Caki2 (cell line): ENCODE data around the gene TEPSIN. TPM values are rescaled to one million over a fixed set of nuclear protein-coding genes. Genes with fewer than 3 reads are reported as not detected.

Source experiments
- DNase-seq: peaks from one replicate; pipeline ENCODE4 v3.0.0-alpha.2; 2015; ENCODE audit warnings: low read depth
- in situ Hi-C: cut with HindIII; loops from 2 replicates; pipeline ENCODE4 v1.10.0; 2016; ENCODE audit warnings: low sequenced_read_pairs, low pct_unique_long_range_greater_than_20kb, mixed read lengths
- total RNA-seq: library from RNA; depleted of rRNA; stranded (reverse); fragments of >200 nt; shearing (Covaris generic); gene quantifications from 2 replicates; pipeline ENCODE4 v1.2.3, GENCODE V29; 2014; ENCODE audit warnings: low replicate concordance

Gene TEPSIN
- total RNA-seq, 1 experiment from 2014 or later: 6.8 TPM

DNA sequence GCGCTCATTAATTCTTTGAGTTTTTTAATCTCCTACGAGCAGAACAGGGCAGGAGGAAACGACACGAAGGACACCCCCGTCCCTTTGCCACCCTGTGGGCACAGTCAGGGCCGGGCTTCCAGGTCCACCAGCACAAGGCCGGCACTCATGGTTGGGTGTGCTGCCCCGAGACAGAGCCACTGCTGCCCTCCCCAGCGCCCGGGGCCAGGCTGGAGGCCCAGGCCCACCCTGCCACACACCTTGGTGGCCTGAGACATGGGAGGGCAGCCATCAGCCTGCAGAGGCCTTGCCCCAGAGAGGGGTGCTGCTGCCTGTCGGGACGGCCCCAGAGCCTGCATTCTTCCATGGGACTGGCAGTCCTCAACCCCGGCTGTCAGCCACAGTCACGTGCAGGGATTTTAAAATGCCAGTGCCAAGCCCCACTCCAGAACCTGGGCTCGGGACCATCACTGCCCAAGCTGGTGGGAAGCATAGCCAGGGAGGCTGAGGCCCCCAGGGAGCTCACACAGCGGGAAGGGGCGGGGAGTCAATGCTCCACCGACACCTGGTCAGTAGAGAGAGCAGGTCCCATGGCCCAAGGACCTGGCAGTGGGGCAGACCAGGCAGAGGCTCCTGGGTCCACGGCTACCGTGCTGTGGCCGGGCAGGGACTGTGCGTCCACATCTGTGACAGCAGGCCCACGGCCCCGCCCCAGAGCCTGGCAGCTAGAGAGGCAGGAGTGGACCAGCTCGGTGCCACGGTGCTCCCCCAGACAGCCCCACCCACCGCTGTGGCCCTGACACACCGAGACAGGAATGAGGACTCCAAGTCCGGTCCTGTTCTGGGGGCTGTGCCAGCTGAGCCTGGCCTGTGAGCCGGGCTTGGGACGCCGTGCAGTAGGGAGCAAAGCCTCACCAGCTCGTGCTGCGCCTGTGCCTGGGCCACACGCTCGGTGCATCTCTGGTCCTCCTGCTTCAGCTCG, 43.6 kb downstream of the TEPSIN start:
- in situ Hi-C loops: no loop called here

DNA sequence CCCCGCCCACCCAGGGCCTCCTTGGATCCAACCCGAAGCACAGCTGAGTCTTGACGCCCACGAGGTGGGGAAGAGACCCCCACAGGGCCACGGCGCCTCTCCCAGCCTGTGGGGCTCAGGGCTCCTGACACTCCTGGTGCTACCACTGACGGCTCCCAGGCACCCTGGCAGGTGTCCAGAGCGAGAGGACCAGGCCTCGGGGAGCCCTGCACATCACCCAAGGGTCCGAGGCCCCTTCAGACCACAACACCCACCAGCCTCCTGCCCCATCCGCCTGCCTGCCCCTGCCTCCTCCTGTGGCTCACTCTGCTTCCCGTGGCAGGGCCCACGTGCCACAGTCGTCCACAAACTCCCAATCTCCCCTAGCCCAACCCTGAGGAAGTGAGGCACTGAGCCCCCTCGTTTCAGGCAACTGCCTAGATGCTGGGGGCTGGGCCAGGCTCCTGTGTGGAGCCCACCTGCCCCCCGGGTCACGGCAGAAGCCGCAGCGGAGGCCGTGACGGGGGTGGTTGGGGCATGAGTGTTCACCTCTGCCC, 44.6 kb downstream of the TEPSIN start:
- in situ Hi-C loops: no loop called here

More for the DNA sequence above, 43.6 kb downstream of the TEPSIN start:
- DNase-seq: no peak

DNA sequence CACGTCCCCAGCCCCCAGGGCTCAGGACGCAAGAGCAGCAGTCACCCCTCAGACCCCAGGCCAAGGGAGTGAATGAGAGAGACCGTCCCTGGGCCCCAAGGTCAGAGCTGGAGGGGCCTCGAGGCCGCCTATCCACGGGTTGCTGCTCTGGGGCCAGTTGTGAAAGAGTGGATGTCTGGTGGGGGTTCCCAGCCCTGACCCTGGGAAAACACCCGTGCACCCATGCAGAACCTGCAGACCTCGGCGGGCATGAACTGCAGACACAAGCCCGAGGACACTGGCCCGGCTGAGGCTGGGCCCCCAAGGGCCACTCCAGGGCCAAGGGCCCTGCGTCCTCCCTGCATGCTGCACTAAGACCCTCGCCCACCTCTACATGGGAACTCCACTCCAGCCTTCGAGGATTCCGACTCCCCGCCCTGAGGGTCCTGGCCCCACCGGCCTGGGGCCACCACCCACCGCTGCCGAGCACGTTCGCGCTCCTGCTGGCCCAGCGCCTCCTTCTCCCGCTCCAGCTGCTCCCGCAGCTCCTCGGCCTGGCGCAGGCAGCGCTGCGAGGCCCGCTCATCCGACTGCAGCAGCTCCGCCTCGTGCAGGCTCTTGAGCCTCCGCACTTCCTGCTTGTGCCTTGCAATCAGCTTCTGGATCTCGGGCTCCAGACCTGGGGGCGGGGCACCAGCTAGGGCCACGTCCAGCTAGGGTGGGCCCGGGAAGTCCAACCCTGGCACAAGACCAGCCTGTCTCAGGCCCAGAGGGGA, 45.2 kb downstream of the TEPSIN start:
- no peak for DNase-seq
- in situ Hi-C loops: no loop called here

More for the DNA sequence above, 44.6 kb downstream of the TEPSIN start:
- DNase-seq: no peak

DNA sequence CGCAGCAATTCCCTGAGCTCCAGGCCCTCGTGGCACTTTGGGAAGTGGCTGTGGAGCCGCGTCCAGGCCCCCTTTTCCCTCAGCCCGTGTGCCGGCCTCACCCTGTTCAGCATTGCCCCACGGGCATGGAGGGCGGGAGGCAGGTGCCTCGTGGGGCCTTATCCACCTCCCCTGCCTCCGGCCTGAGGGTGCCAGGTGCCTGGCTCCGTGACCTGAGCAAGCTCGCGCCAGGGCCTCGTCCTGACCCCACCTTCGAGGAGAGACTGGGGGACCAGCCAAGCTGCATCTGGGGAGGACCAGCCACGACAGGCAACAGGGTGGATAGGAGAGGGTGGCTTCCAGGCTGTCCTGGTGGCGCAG, 45.8 kb downstream of the TEPSIN start:
- DNase-seq: no peak
- in situ Hi-C loops: no loop called here

DNA sequence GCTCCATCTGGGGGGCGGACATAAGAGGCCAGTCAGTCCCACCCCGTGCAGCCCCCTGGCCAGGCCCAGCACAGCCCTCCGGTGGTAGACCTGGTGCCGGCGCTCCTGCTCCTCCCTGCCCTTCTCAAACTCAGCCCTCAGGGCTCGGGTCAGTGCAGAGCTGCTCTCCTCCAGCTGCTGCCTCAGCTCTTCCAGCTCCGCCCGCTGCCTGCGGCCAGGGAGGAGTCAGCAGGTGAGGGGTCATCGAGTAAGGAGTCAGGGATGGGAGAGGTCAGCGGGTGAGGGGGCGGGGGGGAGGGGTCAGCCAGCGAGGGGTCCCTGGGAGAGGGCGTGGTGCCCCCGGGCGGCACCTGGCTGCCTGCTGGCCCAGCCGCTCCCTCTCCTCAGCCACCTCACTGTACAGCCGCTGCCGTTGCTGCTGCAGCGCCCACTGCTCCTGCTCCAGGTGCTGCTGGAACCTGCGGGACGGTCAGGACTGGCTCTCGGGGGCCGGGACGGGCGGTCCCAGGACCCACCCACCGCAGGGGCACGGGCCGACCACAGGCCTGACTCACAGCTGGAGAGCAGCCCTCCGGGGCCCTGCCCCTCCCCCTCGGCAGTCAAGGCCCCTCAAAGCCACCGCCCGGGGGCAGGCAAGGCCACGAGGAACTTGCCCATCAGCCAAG, 46.3 kb downstream of the TEPSIN start:
- in situ Hi-C loops: no loop called here
- no peak for DNase-seq

DNA sequence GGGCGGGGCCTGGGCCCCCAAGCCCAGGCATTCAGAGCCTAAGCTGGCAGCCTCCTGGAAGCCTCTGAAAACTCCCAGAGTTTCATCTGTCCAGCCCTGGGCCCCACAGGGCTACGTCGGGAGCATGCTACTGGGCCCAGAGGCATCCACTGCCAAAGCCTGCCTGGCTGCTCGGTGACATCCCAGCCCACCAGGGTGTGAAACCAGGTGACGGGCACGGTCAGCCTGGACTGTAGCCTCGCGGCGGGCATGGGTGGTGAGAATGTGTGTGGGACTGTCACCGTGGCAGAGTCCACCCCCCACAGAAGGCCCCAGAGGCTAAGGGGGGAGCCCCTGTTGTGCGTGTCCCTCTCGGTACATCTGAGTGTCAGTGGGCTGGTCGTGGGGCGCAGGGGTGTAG, 47.2 kb downstream of the TEPSIN start:
- in situ Hi-C loops: no loop called here
- DNase-seq: no peak

DNA sequence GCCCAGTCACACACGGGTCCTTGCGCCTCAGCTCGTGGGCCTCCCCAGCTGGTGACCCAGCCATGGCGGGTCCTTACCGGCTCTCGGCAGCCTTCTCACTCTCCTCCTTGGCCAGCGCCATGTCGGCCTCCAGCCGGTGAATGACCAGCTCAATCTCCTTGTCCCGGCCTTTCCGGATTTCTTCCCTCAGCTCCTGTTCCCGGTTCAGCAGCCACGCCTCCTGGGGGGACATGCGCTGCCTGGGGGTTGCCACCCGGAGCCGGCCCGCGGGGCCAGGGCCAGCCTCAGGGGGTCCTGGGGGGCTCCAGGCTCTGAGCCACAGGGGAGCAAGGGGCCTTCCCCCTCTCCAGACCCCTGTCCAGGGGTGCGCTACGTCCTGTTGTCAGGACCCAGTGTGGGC, 47.7 kb downstream of the TEPSIN start:
- DNase-seq: no peak
- in situ Hi-C loops: no loop called here

DNA sequence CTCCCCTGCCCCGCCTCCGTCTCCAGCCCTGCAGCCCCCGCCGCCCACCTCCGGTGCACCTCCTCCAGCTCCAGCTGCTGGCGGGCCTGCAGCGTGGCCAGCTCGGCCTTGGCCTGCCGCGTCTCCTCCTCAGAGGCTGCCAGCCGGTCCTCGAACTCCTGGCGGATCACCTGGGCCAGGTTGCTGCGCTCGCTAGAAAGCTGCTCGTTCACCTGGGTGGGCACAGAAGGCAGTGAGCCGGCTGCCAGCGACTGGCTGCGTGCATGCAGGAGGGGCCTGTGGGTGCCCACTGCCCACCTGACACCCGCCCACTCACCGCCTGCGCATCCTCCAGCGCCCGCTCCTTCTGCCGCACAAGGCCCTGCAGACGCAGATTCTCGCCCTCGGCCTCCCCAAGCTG, 48.3 kb downstream of the TEPSIN start:
- DNase-seq: no peak
- in situ Hi-C loops: no loop called here

DNA sequence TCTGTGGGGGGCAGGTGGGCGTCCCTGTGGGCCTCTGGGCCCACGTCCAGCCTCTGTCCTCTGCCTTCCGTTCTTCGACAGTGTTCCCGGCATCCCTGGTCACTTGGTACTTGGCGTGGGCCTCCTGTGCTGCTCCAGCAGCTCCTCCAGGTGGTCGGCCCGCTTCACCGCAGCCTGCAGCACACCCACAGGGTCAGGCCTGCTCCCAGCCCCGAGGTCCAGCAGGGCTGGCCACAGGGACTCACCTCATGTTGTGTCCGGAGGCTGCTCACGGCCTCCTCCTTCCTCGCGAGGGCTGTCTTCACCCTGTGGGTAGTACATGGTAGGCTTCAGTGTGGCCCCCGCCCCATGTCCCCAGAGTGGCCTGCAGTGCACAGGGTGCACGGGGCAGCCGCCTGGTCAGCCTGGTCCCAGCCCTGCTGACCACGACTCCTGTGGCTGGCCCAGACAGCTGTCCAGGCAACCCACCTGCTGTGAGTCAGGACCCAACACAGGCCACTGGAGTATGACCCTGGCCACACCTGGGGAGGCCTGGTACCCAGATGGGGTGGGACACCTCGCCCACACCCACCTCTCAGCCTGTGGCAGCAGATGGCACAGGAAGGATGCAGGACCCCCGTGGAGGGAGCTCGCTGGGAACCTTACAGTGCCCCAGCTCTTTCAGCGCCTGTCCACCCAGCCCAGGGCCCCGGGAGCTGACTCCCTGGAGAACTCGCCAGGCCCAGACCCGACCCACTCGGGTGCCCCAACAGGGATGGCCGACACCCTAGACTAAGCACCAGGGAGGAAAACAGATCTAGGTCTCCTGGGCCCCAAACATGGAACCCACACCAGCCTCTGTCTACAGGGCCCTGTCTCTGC, 49.0 kb downstream of the TEPSIN start:
- no peak for DNase-seq
- in situ Hi-C loops: no loop called here

DNA sequence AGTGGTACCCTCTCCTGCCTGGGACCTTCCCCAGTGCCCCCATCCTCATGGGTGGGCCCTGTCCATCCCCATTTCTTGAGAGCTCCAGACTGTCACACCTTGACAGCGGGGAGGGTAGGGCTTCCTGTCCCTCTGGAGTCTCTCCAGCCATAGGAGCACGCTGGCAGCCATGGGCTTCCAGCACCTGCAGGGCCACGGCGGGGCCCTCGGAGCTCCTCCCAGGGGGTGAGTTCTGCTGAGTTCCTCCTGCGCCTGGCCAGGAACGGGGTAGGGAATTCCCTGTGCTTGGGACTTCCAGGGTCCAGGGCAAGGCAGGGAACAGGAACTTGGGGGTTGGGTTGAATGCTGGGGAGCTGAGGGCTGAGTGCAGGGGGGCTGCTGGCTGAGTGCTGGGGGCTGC, 49.8 kb downstream of the TEPSIN start:
- no peak for DNase-seq
- in situ Hi-C loops: no loop called here

DNA sequence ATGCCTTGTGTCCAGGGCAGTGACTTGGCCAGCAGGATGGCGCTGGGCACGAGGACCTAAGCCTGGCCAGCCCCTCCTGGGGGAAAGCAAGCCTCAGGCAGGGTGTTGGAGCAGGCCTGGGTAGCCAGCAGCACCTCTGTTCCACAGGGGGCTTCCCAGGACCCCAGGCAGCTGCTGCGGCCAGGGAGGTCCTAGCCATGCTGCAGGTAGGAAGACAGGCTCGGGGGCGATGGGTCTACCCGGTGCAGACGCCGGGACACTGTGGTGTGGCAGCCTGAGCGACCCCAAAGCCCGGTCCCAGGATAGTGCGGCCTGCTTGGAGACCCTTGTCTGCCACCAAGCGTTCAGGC, 50.4 kb downstream of the TEPSIN start:
- in situ Hi-C loops: no loop called here
- no peak for DNase-seq

DNA sequence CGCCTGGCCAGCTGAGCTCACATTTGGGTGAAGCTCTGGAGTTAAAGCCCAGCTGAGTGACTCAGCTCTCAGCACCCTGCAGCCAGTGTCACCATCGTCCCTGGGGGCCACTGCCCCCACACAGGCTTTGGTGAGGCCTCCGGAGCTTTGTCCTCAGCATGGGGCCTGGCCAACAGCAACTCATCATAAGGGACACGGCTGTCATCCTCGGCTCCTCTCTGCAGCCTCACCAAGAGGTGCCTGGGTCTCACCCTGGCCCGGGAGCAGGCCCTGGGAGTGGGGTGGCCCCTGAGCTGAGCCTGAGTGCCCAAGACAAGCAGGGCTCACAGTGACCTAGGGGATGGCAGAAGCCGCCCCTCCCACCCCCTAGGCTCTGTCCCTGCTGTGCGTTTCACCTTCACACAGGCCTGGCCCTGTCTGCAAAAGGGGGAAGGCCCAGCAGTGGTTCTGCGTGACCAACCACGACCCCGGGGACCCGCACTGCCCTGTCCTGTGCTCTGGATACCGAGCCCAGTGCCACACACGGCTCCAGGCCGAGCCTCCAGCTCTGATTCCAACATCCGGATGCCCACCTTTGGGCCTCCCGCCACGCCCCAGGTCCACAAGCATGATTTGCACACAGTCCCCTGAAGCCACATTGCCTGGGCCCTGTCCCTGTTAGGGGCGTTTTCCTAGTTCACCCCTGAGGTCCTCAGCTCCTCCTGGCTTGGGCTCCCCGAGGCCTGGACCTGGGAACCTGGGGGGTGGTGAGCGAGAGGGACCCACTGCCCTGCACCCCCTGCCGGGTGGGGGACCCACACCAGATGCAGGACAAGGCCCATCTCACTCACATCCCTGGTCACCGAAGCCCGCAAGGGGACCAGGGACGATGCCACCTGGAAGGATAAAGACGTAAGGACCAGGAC, 51.0 kb downstream of the TEPSIN start:
- DNase-seq: no peak
- in situ Hi-C loops: no loop called here

DNA sequence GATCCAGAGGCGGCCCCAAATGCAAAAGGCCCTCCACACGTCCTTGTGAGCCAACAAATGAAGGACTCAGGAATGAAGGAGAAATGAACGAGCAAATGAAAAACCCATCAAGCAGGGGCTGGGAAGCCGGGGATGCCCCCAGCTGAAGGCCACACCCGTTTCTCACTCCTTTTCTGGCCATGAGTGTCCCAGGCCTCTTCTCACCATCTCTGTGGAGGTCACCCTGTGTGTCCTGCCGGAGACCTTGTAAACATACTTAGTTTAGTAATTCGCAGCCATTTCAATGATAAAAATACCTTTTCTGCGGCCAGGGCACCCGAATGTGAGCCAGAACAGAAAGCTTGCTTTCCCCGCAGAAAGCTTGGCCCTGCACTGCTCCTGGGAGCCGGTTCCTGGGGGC, 51.7 kb downstream of the TEPSIN start:
- in situ Hi-C loops: no loop called here
- no peak for DNase-seq

DNA sequence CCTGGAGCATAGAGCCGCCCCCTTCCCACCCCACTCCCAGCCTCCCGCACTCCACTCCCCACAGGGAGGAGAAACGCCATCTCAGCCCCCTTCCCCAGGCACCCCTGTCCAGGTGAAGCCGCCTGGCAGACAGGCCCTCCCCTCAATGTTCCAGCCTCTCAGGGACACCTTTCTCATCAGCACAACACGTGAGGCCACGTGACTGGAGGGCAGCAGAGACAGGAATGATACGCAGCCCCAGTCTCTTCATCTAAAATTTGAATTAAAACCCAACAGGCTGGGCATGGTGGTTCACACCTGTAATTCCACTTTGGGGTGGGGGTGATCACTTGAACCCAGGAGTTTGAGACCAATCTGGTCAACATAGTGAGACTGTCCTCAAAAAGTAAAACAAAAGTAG, 52.7 kb downstream of the TEPSIN start:
- in situ Hi-C loops: no loop called here

DNA sequence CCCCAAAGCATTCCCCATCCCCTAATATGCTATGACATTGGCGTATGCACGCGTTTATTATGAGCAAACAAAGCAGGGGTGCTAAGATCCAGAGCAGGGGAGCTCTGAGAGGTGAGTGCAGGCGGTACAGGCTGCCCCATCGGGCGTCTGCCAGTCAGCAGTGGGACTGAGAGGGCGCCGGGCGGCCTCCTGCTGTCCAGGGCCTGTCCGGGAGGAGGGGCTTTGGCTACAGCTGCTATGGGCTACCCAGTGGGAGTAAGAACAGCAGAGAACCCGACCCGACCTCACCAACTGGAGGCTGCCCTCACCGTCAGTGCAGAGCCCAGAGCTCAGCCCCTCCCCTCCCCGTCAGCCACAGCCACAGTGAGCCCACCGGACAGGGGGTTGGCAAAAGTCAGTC, 54.3 kb downstream of the TEPSIN start:
- DNase-seq: no peak
- in situ Hi-C loops: no loop called here

More for the DNA sequence above, 52.7 kb downstream of the TEPSIN start:
- DNase-seq: no peak

DNA sequence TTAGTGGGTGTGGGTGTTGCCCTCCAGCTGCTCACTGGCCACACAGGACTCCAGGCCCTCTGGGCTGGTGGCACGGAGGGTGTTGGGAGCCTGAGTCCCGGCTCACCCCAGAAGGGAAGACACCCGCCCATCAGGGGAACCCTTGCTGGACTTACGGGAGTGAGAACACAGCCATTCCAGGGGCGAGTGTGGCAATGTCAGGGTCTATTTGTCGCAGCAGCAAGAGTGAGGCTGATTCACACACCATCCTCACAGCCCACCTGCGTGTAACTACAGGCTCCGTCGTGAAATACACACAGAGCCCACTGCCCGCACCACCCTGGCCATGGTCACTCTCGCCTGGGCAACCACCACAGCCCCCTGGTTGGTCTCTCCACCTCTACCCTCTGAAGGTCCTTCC, 55.0 kb downstream of the TEPSIN start:
- DNase-seq: no peak
- in situ Hi-C loops: no loop called here

DNA sequence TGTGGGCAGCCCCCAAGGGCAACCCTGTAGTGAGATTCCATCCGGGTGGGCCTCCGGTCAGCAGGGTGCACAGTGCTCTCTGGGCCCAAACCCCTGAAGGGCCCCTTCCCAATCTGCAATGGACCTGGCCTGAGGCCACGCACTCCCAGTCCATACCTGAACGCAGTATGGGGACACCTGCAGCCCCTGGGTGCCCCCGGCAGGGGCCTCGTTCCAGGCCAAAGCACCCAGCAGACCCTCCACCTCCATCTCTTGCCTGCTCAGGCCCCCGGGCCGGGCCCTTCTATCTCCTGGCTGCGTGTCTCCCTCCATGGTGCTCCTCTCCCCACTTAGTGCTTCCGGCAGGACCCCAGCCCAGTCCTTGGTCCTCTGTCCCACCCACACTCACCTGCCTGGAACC, 55.5 kb downstream of the TEPSIN start:
- in situ Hi-C loops: no loop called here
- DNase-seq: no peak
